ENCODE measurements around the gene STKLD1. TPM values are rescaled to one million over a fixed set of nuclear protein-coding genes. Genes with fewer than 3 reads are reported as not detected.

Gene STKLD1
- total and polyA plus RNA-seq, 9 of the 15 experiments (the other 6 are each of a cell fraction or from before 2014, with no cell fraction given), result 0.10 to 0.65 (median 0.33) TPM; not detected in 2

DNA sequence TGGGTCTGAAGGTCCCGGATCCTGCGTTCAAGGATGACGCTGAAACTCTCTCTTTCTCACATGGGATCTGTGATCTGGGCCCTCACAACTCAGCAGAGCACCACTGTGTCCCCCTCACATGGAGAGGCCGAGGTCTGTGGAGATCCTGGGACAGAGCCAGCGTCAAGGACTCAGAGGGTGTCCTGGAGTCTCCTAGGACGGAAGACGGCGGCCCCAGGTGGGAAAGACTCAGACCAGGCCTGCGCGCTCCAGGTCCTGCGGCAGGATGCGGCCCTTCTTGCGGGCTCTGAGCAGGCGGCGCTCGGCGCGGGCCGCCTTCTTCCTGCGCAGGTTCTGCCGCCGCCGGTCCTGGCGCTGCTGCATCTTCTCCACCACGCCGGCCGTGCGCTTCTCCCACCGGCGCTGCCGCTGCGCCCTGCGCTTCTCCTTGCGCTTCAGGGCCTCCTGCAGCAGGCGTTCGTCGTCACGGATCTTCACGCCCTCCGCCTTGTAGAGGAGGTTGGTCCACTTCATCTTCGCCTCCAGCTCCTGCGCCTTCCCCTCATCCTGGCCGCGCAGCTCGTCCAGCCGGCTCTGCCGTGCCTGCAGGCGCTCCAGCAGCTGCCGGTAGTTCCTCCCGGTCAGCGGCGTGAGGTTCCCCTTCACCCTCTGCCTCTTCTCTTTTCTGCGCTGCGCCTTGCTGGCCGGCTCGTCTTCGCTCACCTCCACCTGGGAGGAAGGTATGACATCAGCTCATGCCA, 44.4 kb upstream of the STKLD1 start:
- H3K4me2 ChIP-seq (ENCODE audit: insufficient read depth, low read length), result no peak overlapping the region
- DNase-seq (ENCODE audit: extremely low read depth in 1 of 4, low spot score in 3 of 4) (no peak), FAIRE-seq (no peak), ATAC-seq (no peak)
- TF ChIP-seq RBM22 (IDR thresholded peaks at IDR 0.05; ENCODE audit: low read depth, low read length, poor library complexity, severe bottlenecking) (peak; percentile 45), MXI1 (IDR thresholded peaks at IDR 0.05; ENCODE audit: low read depth, low read length) (no peak), ZMIZ1 (IDR thresholded peaks at IDR 0.05; ENCODE audit: low read depth in 2 of 2, low read length in 2 of 2) (no peak), RBFOX2 (IDR thresholded peaks at IDR 0.05; ENCODE audit: low read depth, low read length) (peak; percentile 64), TRIM28 (IDR thresholded peaks at IDR 0.05) (no peak)
- TF ChIP-seq, protein P1, sequence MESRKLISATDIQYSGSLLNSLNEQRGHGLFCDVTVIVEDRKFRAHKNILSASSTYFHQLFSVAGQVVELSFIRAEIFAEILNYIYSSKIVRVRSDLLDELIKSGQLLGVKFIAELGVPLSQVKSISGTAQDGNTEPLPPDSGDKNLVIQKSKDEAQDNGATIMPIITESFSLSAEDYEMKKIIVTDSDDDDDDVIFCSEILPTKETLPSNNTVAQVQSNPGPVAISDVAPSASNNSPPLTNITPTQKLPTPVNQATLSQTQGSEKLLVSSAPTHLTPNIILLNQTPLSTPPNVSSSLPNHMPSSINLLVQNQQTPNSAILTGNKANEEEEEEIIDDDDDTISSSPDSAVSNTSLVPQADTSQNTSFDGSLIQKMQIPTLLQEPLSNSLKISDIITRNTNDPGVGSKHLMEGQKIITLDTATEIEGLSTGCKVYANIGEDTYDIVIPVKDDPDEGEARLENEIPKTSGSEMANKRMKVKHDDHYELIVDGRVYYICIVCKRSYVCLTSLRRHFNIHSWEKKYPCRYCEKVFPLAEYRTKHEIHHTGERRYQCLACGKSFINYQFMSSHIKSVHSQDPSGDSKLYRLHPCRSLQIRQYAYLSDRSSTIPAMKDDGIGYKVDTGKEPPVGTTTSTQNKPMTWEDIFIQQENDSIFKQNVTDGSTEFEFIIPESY (CRISPR knock-in tag; IDR thresholded peaks at IDR 0.05), result peak; percentile 77
- in situ Hi-C loops (cut with MboI), result loop anchor here (5.0 kb wide), 1 partner anchor 145 kb away; no protein-coding TSS in a partner anchor
- H3K27ac ChIP-seq (ENCODE audit: extremely low read depth, low read depth, low read length), result no peak overlapping the region
- no TSS peak for BruUV-seq (replicated peaks)
- H2AFZ ChIP-seq (ENCODE audit: low read depth, low read length), result no peak overlapping the region
- H3K9ac ChIP-seq (ENCODE audit: insufficient read depth in 1 of 2, low read depth in 2 of 2, low read length in 2 of 2), result peak overlapping the region in 1 of 2 experiments; percentile 37; a peak in 1 of 4 replicates
- POLR2A ChIA-PET, result interaction anchor here (0.7 to 3.1 kb wide), 4 partner anchors 9 to 106 kb away, joined by 3 to 16 read pairs (median 4); partner anchors contain the start of genes MED22 and RPL7A
- no peak overlapping the region for H3K4me3 ChIP-seq
- H3K36me3 ChIP-seq (ENCODE audit: control insufficient read depth, insufficient read depth, low read length), result peaks cover 52% of the 10 kb centered on the region
- H3K9me1 ChIP-seq (ENCODE audit: control insufficient read depth, insufficient read depth, low read length), result no peaks in the 10 kb centered on the region
- intact Hi-C loops (cut with micrococcal nuclease), result no loop called here
- no peaks in the 10 kb centered on the region; a peak in 1 of 5 replicates for H3K27me3 ChIP-seq (ENCODE audit: control insufficient read depth in 2 of 2, insufficient read depth in 2 of 2, low read length in 2 of 2)
- 97% methylated on average over 35 of the region's 57 CpGs for WGBS (ENCODE audit: insufficient coverage, low coverage, missing lambda C conversion rate)
- 0 out of 2 replicates have a peak, but pooled peaks cover 1% of the 10 kb centered on the region for H3K9me3 ChIP-seq (replicated peaks; ENCODE audit: control insufficient read depth, insufficient read depth, low read depth, low read length)
- peaks cover 4% of the 10 kb centered on the region; the same call in 1 of the 2 replicates for H4K20me1 ChIP-seq (replicated peaks; ENCODE audit: control insufficient read depth, insufficient read depth, low read length)
- peaks cover 4 to 39% of the 10 kb centered on the region in 2 experiments; a peak in 4 of 5 replicates for H3K4me1 ChIP-seq (replicated peaks in 1 of 2; ENCODE audit: control insufficient read depth in 2 of 2, insufficient read depth in 2 of 2, low read length in 2 of 2)
- CTCF ChIA-PET (ENCODE audit: low intra/inter-chr PET ratio), result no interaction called here
- H3K79me2 ChIP-seq (ENCODE audit: control insufficient read depth, insufficient read depth, low read length), result peaks cover 39% of the 10 kb centered on the region

Measured in K562 (cell line).